KBM-7 (cell line): Measurements from ENCODE around the gene S1PR3.

Experiments
- DNase-seq: peaks from one replicate; pipeline ENCODE4 v3.0.0-alpha.2; 2015
- in situ Hi-C: fragments of 300-500 bp; cut with MboI; formaldehyde crosslinking; loops from 2 replicates; pipeline ENCODE4 v1.14.3; 2020; ENCODE audit warnings: low sequenced_read_pairs, low pct_unique_long_range_greater_than_20kb, mixed read lengths

Gene S1PR3

DNA sequence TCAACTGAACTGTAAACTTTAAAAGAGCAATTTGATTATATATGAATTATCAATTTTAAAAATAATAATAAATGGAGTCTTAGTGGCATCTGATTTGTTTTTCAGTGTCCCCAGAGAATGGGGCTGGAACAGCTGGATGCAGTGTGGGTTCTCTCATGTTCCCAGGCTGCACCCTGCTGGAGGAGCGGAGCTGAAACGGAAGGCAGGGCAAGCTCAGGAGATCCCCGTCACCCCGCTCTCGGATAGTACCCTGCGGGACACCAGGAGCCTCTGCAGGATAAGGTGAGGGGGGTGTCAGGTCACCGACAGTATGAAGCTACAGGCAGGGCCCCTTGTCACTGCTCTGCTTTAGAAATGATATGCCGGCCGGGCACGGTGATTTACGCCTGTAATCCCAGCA is 57.3 kb downstream of the S1PR3 start:
- DNase-seq = no peak

DNA sequence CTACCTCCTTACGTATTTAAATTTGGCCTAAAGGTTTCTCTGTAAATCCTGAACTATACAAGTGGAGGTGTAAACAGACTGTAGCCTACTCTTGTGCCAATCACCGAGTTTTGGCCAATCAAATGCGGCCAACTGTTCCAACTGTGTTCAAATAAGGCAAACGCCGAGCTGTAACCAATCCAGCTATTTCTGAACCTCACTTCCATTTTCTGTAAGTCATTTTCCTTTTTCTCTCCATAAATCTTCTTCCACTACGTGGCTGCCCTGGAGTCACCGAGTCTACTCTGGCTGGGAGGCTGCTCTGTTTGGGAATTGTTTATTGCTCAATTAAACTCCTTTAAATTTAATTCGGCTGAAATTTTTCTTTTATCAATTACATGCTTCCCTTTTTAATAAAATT is 58.4 kb downstream of the S1PR3 start:
- no peak for DNase-seq
- in situ Hi-C loops = no loop called here

More for the DNA sequence above, 57.3 kb downstream of the S1PR3 start:
- in situ Hi-C loops = no loop called here

DNA sequence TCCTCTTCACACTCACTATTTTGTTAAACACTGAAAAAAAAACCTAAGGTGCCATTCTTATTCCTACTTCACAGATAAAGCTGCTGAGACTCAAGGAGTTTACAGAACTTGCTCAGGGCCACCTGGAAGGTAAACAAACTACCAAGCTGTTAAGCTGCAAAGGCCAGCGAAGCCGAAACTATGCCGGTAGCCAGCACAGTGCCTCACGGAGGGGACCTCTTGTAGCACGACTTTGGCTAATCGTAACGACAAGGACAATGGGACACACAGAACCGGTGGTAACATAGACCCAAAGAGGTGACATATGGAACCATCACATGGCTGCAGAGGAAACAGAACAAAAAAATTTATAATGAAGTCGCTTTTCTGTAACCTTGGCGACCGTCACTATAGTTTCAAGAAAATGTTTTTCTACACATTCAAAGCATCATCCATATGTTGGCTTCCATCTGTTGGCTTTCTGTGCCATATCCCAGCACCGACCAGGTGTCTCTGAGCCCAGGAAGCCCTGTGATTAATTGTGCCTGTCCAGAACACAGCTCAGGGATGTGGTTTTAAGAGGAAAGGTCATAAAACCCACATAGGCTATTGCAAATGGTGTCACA is 60.3 kb downstream of the S1PR3 start:
- in situ Hi-C loops = no loop called here
- no peak for DNase-seq

DNA sequence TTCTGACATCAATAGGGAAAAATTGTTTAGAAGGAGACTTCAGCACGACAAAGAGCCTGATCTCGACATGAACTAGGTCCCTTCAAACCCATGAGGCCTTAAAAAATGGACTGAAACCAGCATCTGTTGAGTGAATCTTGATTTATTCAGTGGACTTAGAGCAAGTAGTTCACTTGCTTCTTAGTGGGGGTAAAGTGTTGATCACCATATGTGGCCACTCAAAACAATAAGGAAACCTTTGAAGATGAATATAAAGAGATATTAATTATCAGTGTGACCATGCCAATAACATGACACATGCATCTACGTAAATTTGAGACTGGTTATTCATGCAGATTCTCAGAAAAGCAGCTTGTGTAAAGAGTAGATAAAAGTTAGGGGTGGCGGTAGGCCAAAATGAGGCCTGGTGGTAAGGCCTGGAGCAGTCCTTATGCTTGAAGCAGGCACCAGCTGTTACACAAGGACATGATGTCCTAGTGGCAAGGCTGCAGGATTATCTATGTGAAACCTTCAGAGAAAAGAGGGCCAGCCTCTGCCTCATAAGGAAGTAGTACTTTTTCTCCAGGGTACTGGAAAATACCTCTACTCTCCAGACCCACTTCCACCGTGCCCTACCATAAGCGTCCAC is 61.3 kb downstream of the S1PR3 start:
- no peak for DNase-seq
- in situ Hi-C loops = no loop called here

DNA sequence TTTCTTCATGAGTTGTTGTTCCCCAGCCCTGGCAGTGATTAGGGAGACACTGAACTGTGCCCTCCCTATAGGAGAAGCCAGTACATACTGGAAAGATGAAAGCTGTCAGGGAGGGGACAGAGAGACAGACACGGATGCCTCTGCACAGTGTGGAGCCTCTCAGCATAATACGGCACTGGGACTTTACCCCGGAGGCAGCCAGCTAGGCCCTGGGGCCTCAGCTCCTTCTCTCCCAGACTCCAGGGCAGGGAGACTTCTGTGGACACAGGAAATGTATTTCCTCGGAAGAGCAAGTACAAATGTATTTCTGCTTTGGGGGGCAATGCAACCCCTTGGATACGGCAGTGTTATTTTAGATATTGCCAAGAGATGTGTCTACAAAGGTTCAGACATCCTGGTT is 62.0 kb downstream of the S1PR3 start:
- in situ Hi-C loops = no loop called here
- DNase-seq = no peak
